ENCODE results near the gene DNAH2.

DNA sequence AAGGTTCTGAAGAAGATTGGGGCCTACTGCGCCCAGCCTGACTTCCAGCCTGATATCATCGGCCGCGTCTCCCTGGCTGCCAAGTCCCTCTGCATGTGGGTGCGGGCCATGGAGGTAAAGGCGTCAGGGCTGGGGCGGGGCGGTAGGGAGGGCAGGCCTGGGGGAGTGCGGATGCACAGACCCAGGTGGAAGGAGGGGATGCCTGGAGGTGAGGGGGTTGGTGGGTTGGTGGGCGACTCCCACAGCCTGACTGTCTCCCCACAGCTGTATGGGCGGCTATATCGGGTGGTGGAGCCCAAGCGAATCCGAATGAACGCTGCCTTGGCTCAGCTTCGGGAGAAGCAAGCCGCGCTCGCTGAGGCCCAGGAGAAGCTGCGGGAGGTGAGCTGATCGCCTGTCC, 89.7 kb downstream of the DNAH2 start:
- TF ChIP-seq EP300 (IDR thresholded peaks at IDR 0.05) = no peak
- TF ChIP-seq, protein P1, sequence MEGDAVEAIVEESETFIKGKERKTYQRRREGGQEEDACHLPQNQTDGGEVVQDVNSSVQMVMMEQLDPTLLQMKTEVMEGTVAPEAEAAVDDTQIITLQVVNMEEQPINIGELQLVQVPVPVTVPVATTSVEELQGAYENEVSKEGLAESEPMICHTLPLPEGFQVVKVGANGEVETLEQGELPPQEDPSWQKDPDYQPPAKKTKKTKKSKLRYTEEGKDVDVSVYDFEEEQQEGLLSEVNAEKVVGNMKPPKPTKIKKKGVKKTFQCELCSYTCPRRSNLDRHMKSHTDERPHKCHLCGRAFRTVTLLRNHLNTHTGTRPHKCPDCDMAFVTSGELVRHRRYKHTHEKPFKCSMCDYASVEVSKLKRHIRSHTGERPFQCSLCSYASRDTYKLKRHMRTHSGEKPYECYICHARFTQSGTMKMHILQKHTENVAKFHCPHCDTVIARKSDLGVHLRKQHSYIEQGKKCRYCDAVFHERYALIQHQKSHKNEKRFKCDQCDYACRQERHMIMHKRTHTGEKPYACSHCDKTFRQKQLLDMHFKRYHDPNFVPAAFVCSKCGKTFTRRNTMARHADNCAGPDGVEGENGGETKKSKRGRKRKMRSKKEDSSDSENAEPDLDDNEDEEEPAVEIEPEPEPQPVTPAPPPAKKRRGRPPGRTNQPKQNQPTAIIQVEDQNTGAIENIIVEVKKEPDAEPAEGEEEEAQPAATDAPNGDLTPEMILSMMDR (IDR thresholded peaks at IDR 0.05) = no peak
- no peak for TF ChIP-seq POLR2A (IDR thresholded peaks at IDR 0.05)
- no peak for TF ChIP-seq POLR2AphosphoS5 (IDR thresholded peaks at IDR 0.05)

Data from upper lobe of left lung (tissue), 4 donors.